Fibroblast of pulmonary artery (primary cell): Measurements from ENCODE around the gene SUPT6H.

Experiments
- DNase-seq: peaks from one replicate; pipeline ENCODE4 v3.0.0-alpha.2; 2010; ENCODE audit warnings: low read depth
- H3K4me3 ChIP-seq: replicated peaks from 2 replicates; pipeline ENCODE4 v1.5.1; 2011; ENCODE audit warnings: low read depth, mild to moderate bottlenecking, control low read depth, low read length, moderate library complexity
- CTCF ChIP-seq: IDR thresholded peaks from 2 replicates; pipeline ENCODE4 v1.5.1; 2011; ENCODE audit warnings: mild to moderate bottlenecking, control low read depth, low read length, inconsistent platforms; ENCODE audit errors: missing control alignments

Gene SUPT6H

GRCh38 chr17:28714281-28714680, 52.3 kb downstream of the SUPT6H start:
- no peak for DNase-seq
- TF ChIP-seq CTCF, result no peak
- H3K4me3 ChIP-seq, result no peak overlapping the region

GRCh38 chr17:28715217-28715616, 53.2 kb downstream of the SUPT6H start:
- no peak for TF ChIP-seq CTCF
- no peak overlapping the region for H3K4me3 ChIP-seq
- no peak for DNase-seq

GRCh38 chr17:28716740-28717577, 55.0 kb downstream of the SUPT6H start:
- no peak for TF ChIP-seq CTCF
- peak; percentile 44 for DNase-seq
- H3K4me3 ChIP-seq, result peak overlapping the region; percentile 81

GRCh38 chr17:28717578-28718332, 55.8 kb downstream of the SUPT6H start, which contains the start of gene RAB34:
Gene RAB34 (minus strand): TSS chr17:28717868. CDS start chr17:28717266, 602 bp downstream.
- peak; percentile 91 for DNase-seq
- peak within 1 kb of the TSS; percentile 81 for H3K4me3 ChIP-seq

GRCh38 chr17:28718333-28719020, 56.5 kb downstream of the SUPT6H start:
- TF ChIP-seq CTCF, result no peak
- peak; percentile 52 for DNase-seq
- H3K4me3 ChIP-seq, result peak overlapping the region; percentile 98

More at GRCh38 chr17:28717578-28718332, 55.8 kb downstream of the SUPT6H start, which contains the start of gene RAB34:
- peak; percentile 2 for TF ChIP-seq CTCF

- H3K4me3 ChIP-seq, result peak overlapping the region; percentile 98
- DNase-seq, result no peak
- TF ChIP-seq CTCF, result no peak
Measured at GRCh38 chr17:28719021-28719433, 57.0 kb downstream of the SUPT6H start.
